ENCODE results near the gene CITED4.

CITED4 gene

DNA sequence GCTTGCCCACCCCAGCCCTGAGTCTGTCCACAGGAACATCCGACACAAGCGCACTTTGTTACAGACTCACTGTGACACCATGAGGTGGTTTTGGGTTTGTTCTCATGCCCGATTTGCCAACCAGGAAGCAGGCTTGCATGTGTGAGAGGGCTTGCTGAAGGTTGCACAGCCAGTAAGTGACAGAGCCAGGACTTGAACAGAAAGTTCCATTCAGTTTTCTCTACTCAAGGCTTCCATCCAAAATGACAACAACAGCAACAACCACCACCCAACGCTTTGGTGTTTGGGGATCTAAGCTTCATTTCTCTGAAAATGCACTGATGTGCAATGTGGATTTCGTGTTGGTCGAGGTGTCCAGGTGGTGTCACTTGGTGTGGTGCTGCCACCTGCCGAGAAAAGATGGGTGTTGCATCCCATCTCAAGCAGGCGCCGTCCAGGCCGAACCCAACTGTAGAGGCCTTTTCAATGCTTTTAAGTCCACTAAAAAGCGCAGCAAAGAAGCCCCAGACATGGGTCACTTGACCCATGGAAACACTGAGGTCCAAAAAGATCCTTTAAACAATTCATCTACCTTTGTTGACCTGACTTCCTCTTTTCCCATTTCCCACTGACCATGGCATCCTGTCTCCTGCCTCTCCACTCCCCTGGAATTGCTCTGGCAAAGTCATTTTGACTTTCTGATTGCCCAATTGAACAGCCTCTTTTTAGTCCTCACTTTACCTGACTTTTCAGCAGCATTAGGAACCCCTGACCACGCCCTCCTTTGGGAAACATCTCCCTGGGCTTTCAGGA is 12.2 kb downstream of the CITED4 start:
- no peak overlapping the region for H3K4me3 ChIP-seq (replicated peaks; ENCODE audit: low read depth, low read length)
- TF ChIP-seq, protein P1, sequence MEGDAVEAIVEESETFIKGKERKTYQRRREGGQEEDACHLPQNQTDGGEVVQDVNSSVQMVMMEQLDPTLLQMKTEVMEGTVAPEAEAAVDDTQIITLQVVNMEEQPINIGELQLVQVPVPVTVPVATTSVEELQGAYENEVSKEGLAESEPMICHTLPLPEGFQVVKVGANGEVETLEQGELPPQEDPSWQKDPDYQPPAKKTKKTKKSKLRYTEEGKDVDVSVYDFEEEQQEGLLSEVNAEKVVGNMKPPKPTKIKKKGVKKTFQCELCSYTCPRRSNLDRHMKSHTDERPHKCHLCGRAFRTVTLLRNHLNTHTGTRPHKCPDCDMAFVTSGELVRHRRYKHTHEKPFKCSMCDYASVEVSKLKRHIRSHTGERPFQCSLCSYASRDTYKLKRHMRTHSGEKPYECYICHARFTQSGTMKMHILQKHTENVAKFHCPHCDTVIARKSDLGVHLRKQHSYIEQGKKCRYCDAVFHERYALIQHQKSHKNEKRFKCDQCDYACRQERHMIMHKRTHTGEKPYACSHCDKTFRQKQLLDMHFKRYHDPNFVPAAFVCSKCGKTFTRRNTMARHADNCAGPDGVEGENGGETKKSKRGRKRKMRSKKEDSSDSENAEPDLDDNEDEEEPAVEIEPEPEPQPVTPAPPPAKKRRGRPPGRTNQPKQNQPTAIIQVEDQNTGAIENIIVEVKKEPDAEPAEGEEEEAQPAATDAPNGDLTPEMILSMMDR (IDR thresholded peaks at IDR 0.05; ENCODE audit: low read depth, low read length, missing control alignments), result peak; percentile 89
- DNase-seq (ENCODE audit: extremely low read depth, low read depth), result no peak

DNA sequence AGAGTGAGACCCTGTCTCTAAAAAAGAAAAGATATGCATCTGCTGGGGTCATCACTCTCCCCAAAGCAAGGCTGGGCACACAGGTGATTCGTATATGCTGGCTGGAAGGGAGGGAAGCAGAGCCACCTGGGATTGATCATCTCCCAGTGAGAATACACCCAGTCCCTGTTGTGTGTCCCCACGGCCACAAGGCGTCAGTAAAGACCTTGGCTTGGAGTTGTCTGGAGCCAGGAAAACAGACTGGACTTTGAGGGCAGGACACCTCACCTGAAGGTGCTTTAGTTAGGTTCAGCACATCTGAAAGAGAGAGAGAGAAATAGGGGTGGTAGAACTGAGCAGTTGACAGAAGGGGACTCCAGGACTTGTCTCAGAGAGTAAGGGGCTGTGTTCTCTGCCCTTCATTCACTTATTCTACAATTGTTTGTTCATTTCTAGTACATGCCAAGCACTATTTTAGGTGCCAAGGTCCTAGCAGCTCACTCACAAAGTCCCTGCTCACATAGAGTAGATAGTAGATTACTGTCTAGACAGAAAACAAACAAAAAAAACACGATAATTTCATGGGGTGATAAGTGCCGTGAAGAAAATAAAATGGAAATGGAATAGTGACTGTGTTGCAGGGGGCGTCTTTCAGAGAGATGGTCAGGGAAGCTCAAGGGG is 13.5 kb downstream of the CITED4 start:
- no peak overlapping the region for H3K4me3 ChIP-seq (replicated peaks; ENCODE audit: low read depth, low read length)
- TF ChIP-seq, protein P1 (IDR thresholded peaks at IDR 0.05; ENCODE audit: low read depth, low read length, missing control alignments), result peak; percentile 98
- peak; percentile 43 for DNase-seq (ENCODE audit: extremely low read depth, low read depth)

DNA sequence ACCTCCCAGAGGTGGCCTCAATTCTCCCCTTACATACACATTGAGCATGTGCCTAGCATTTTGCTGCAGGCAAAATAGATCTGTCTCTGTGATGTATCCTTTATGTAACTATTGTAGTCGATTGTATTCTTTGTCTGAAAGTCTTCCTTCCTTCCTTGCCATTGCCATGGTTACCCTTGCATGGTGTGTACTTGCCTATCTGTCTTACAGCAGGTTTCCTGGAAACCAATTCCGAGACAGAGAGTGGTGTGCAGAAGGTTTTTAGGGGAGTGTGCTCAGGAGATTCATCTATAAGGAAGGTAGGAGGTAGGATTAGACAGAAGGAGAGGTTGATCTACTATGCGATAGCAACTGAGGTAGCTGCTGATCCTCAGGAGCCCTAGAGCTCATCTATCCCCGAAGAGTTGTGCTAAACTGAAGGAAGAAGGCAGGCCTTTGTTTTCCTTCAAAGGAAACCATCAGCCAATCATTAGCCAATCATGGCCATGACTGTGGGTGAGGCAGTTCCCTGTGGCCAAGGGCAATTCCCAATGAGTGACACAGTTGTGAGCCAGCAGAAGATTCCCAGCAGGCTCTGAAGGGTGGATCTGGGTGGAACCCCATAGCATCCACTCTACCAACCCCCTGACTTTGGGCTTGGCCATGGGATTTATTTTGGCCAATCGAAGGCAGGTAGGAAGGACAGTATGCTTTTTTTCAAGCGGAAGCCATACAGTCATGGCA is 15.0 kb downstream of the CITED4 start:
- H3K4me3 ChIP-seq (replicated peaks; ENCODE audit: low read depth, low read length), result no peak overlapping the region
- TF ChIP-seq, protein P1 (IDR thresholded peaks at IDR 0.05; ENCODE audit: low read depth, low read length, missing control alignments), result no peak
- DNase-seq (ENCODE audit: extremely low read depth, low read depth), result no peak

DNA sequence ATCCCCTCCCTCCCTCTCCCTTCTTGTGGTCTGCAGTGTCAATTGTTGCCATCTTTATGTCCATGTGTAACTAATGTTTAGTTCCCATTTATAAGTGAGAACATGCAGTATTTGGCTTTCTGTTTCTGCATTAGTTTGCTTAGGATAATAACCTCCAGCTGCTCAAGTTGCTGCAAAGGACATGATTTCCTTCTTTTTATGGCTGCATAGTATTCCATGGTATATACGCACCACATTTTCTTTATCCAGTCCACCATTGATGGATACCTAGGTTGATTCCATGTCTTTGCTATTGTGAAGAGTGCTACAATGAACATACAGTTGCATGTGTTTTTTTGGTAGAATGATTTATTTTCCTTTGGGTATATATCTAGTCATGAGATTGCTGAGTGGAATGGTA is 16.3 kb downstream of the CITED4 start:
- TF ChIP-seq, protein P1 (IDR thresholded peaks at IDR 0.05; ENCODE audit: low read depth, low read length, missing control alignments), result no peak
- no peak for DNase-seq (ENCODE audit: extremely low read depth, low read depth)
- no peak overlapping the region for H3K4me3 ChIP-seq (replicated peaks; ENCODE audit: low read depth, low read length)

DNA sequence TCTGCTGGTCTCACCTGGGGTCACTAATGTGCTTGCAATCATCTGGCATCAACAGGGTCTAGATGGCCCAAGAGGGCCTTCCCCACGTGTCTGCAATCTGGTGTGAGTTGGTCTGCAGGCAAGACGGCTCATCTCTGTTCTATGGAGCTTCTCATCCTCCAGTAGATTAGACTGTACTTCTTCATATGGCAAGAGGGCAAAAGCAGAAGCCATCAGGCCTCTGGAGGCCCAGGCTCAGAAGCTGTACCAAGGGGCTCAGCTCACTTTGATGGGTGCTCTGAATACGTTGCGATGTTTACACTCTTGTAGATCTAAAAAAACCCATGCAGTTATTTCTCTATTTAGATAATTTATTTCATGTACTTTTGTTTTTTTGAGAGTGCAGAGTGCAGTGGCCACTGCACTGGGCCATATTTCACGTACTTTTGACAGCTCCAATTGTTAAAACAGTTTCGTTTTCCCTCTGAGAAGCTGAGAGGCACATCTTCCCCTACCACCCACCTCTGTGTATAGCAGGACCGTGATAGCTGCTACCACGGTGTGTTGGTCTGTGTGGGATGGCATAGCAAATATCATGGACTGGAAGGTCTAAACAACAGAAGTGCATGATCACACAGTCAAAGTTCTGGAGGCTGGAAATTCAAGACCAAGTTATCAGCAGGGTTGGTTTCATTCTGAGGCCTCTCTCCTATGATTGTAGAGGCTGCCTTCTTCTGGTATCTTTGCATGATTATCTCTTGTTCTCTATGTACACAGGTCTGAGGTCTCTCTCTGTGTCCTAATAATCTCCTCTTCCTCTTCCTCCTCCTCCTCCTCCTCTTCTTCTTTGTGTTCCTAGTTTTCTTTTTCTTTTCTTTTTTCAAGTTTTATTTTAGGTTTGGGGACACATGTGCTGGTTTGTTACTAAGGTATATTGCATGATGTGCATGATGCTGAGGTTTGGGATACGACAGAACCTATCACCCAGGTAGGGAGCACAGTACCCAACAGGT is 17.0 kb downstream of the CITED4 start:
- no peak for DNase-seq (ENCODE audit: extremely low read depth, low read depth)
- no peak overlapping the region for H3K4me3 ChIP-seq (replicated peaks; ENCODE audit: low read depth, low read length)
- TF ChIP-seq, protein P1 (IDR thresholded peaks at IDR 0.05; ENCODE audit: low read depth, low read length, missing control alignments), result no peak

DNA sequence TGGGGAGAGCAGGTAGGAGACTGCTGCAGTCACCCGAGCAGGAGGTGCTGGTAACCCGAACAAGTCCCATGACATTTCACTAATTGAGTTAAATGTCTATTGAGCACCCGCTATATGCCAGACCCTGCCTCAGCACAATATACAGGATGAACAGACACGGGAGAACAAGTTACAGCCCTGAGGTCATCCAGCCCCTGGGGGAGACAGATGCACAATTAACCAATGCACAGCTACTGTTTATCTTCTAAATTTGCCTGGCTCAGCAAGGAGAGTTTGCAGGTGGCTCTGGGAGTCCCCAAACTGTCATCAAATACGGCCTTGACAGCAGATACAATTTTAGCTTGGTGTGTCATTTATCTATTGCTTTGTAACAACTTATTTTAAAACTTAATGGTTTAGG is 18.1 kb downstream of the CITED4 start:
- DNase-seq (ENCODE audit: extremely low read depth, low read depth), result no peak
- no peak overlapping the region for H3K4me3 ChIP-seq (replicated peaks; ENCODE audit: low read depth, low read length)
- TF ChIP-seq, protein P1 (IDR thresholded peaks at IDR 0.05; ENCODE audit: low read depth, low read length, missing control alignments), result no peak
